HepG2 (cell line): ENCODE measurements around the gene TNFAIP8L1. TPM values are rescaled to one million over a fixed set of nuclear protein-coding genes. Genes with fewer than 3 reads are reported as not detected.

ENCODE experiments used
- BRD4 ChIP-seq: sonication (generic); formaldehyde crosslinking; IDR thresholded peaks from 2 replicates; pipeline ENCODE4 v1.4.0; 2020; ENCODE audit warnings: missing genetic modification reagents
- DRAP1 ChIP-seq: IDR thresholded peaks from 2 replicates; pipeline ENCODE4 v1.6.1; 2016; ENCODE audit warnings: missing genetic modification reagents, missing compliant biosample characterization
- GATA4 ChIP-seq: sonication (generic); IDR thresholded peaks from 2 replicates; pipeline ENCODE4 v1.6.1; 2016; ENCODE audit warnings: antibody characterized with exemption, low read depth, borderline replicate concordance
- HDAC2 ChIP-seq: sonication (generic); formaldehyde crosslinking; IDR thresholded peaks from 2 replicates; pipeline ENCODE4 v1.4.0; 2020; ENCODE audit warnings: missing genetic modification reagents
- HIC2 ChIP-seq: sonication (generic); formaldehyde crosslinking; IDR thresholded peaks from 2 replicates; pipeline ENCODE4 v1.9.0; 2022; ENCODE audit warnings: low read depth, missing genetic modification reagents
- HNRNPK ChIP-seq: fragments of 200-400 bp; formaldehyde crosslinking; IDR thresholded peaks from 2 replicates; pipeline ENCODE4 v1.6.1; 2018; ENCODE audit warnings: low read length, low read depth, moderate library complexity, mild to moderate bottlenecking; ENCODE audit not compliant: poor library complexity, severe bottlenecking
- MLXIP ChIP-seq: sonication (generic); formaldehyde crosslinking; IDR thresholded peaks from 2 replicates; pipeline ENCODE4 v1.9.0; 2021; ENCODE audit warnings: missing genetic modification reagents, borderline replicate concordance
- MXD4 ChIP-seq: IDR thresholded peaks from 2 replicates; pipeline ENCODE4 v1.6.1; 2016; ENCODE audit warnings: mild to moderate bottlenecking, missing biosample characterization, missing genetic modification reagents
- NR2C2 ChIP-seq: sonication (generic); formaldehyde crosslinking; IDR thresholded peaks from 2 replicates; pipeline ENCODE4 v1.4.0; 2020; ENCODE audit warnings: missing genetic modification reagents, mild to moderate bottlenecking, moderate library complexity, borderline replicate concordance
- POLR2A ChIP-seq, 2 experiments: IDR thresholded peaks; 2 replicates each; pipeline ENCODE4 v1.6.1; 2011; ENCODE audit warnings: low read depth in 2 of 2, low read length in 2 of 2, mild to moderate bottlenecking in 1 of 2, moderate library complexity in 1 of 2; ENCODE audit not compliant: insufficient read depth in 1 of 2
- POLR2AphosphoS2 ChIP-seq: IDR thresholded peaks from 2 replicates; pipeline ENCODE4 v1.6.1; 2011; ENCODE audit warnings: low read depth, low read length, improper control_type of control experiment
- POLR2G ChIP-seq: fragments of 200-400 bp; formaldehyde crosslinking; IDR thresholded peaks from 2 replicates; pipeline ENCODE4 v1.6.1; 2018; ENCODE audit warnings: mild to moderate bottlenecking, low read depth, low read length, moderate library complexity
- RBM22 ChIP-seq: fragments of 200-400 bp; formaldehyde crosslinking; optimal IDR thresholded peaks from 2 replicates; pipeline ENCODE3; 2017; ENCODE audit warnings: mild to moderate bottlenecking, low read length, moderate library complexity
- SIN3A ChIP-seq: IDR thresholded peaks from 2 replicates; pipeline ENCODE4 v1.6.1; 2011; ENCODE audit warnings: low read depth, mild to moderate bottlenecking, control low read depth, low read length, borderline replicate concordance
- SP2 ChIP-seq: sonication (generic); formaldehyde crosslinking; IDR thresholded peaks from 2 replicates; pipeline ENCODE4 v1.5.1; 2020; ENCODE audit warnings: mild to moderate bottlenecking, missing genetic modification reagents
- TBL1XR1 ChIP-seq: fragments of 150-350 bp; IDR thresholded peaks from 2 replicates; pipeline ENCODE4 v1.6.1; 2014; ENCODE audit warnings: borderline replicate concordance, low read length; ENCODE audit not compliant: partially characterized antibody
- ZFAT ChIP-seq: sonication (generic); formaldehyde crosslinking; conservative IDR thresholded peaks from 2 replicates; pipeline ENCODE4 v1.8.1; 2023; ENCODE audit warnings: missing genetic modification reagents, inconsistent platforms
- ZNF350 ChIP-seq: sonication (generic); formaldehyde crosslinking; IDR thresholded peaks from 2 replicates; pipeline ENCODE4 v1.4.0; 2020; ENCODE audit warnings: mild to moderate bottlenecking, low read depth, missing genetic modification reagents, borderline replicate concordance
- ZNF510 ChIP-seq: sonication (generic); formaldehyde crosslinking; IDR thresholded peaks from 2 replicates; pipeline ENCODE4 v1.4.0; 2020; ENCODE audit warnings: low read depth, mild to moderate bottlenecking, missing genetic modification reagents
- ZNF713 ChIP-seq: sonication (generic); formaldehyde crosslinking; IDR thresholded peaks from 2 replicates; pipeline ENCODE4 v1.4.0; 2020; ENCODE audit warnings: mild to moderate bottlenecking, missing genetic modification reagents
- ZNF768 ChIP-seq: sonication (generic); formaldehyde crosslinking; IDR thresholded peaks from 2 replicates; pipeline ENCODE4 v1.4.0; 2020; ENCODE audit warnings: missing genetic modification reagents
- ZSCAN12 ChIP-seq: sonication (generic); formaldehyde crosslinking; IDR thresholded peaks from 2 replicates; pipeline ENCODE4 v1.9.0; 2021; ENCODE audit warnings: mild to moderate bottlenecking, missing genetic modification reagents
- ZSCAN20 ChIP-seq: sonication (generic); formaldehyde crosslinking; IDR thresholded peaks from 2 replicates; pipeline ENCODE4 v1.4.0; 2020; ENCODE audit warnings: missing genetic modification reagents, mild to moderate bottlenecking, borderline replicate concordance
- polyA plus RNA-seq, 8 experiments: library from polyadenylated mRNA; depleted of rRNA in 3 of 8; stranded (reverse) in 7 of 8; unstranded in 1 of 8; fragments of >200 nt; fragmentation: Illumina TruSeq in 4 of 8; extraction: Trizol in 4 of 8; gene quantifications; 2 replicates each; pipeline versions ENCODE4 v1.2.1 to v1.2.3, GENCODE V29; 2011 to 2016; ENCODE audit warnings: low read depth in 4 of 8, missing spikeins in 1 of 8, mixed read lengths in 1 of 8; ENCODE audit not compliant: insufficient read depth in 1 of 8
- total RNA-seq, 5 experiments: library from RNA; depleted of rRNA; stranded (reverse); fragments of >200 nt; fragmentation: Illumina TruSeq; extraction: Trizol; gene quantifications; 2 replicates each; pipeline ENCODE4 v1.2.3, GENCODE V29; 2016; ENCODE audit warnings: low read depth in 1 of 5

The TNFAIP8L1 gene
- total and polyA plus RNA-seq, 2 of the 13 experiments (the other 11 are each of a cell fraction or from before 2014, with no cell fraction given): 13.4 to 21.4 TPM

- TF ChIP-seq ZNF713 (no peak), ZNF768 (peak; percentile 62; the same call in 1 of the 2 replicates), HDAC2 (CRISPR knock-in tag) (no peak), POLR2G (peak; percentile 19; the same call in 1 of the 2 replicates), HNRNPK (no peak), HIC2 (no peak), ZFAT (no peak), GATA4 (no peak), DRAP1 (CRISPR knock-in tag) (no peak), POLR2AphosphoS2 (peak; percentile 21; the same call in 1 of the 2 replicates), MLXIP (CRISPR knock-in tag) (no peak), BRD4 (CRISPR knock-in tag) (no peak), SIN3A (no peak), ZSCAN12 (CRISPR knock-in tag) (no peak), ZSCAN20 (no peak), ZNF510 (CRISPR knock-in tag) (no peak), ZNF350 (CRISPR knock-in tag) (no peak), POLR2A (IDR thresholded peaks at IDR 0.05; ENCODE audit: insufficient read depth in 1 of 2, low read depth in 2 of 2, low read length in 2 of 2) (peak in 1 of 2 experiments; percentile 20; a peak in 3 of 4 replicates), RBM22 (peak; percentile 73), NR2C2 (CRISPR knock-in tag) (0 out of 2 replicates have a peak, but pooled peaks have one; percentile 39), TBL1XR1 (no peak), SP2 (CRISPR knock-in tag) (no peak), MXD4 (CRISPR knock-in tag) (no peak)
Measured at GRCh38 chr19:4654437-4655361, 15.4 kb downstream of the TNFAIP8L1 start (continued).
